Nephron progenitor cell (in vitro differentiated cells): ENCODE results near the gene CAMTA2.

ENCODE experiments used
- DNase-seq: peaks from one replicate; pipeline ENCODE4 v3.0.0; 2021
- H3K27ac Mint-ChIP-seq: 2 replicates; pipeline ENCODE4 v1.8.0; 2021; ENCODE audit warnings: mild to moderate bottlenecking, moderate library complexity, mixed read lengths
- H3K27me3 Mint-ChIP-seq: 2 replicates; pipeline ENCODE4 v1.8.0; 2021; ENCODE audit warnings: mild to moderate bottlenecking, low read depth, mixed read lengths; ENCODE audit not compliant: poor library complexity
- H3K36me3 Mint-ChIP-seq: 2 replicates; pipeline ENCODE4 v1.8.0; 2021; ENCODE audit warnings: low read depth, mixed read lengths
- H3K4me1 Mint-ChIP-seq: 2 replicates; pipeline ENCODE4 v1.8.0; 2021; ENCODE audit warnings: mixed read lengths
- H3K4me3 Mint-ChIP-seq: 2 replicates; pipeline ENCODE4 v1.8.0; 2021; ENCODE audit warnings: mild to moderate bottlenecking, moderate library complexity, mixed read lengths
- H3K9me3 Mint-ChIP-seq: 2 replicates; pipeline ENCODE4 v1.8.0; 2021; ENCODE audit warnings: mild to moderate bottlenecking, moderate library complexity, mixed read lengths
- TF ChIP-seq, protein P1 (sequence below): fragments of 200-600 bp; sonication (generic); IDR thresholded peaks from 2 replicates; pipeline ENCODE4 v1.5.0; 2021; ENCODE audit warnings: antibody characterized with exemption

CAMTA2 gene

DNA sequence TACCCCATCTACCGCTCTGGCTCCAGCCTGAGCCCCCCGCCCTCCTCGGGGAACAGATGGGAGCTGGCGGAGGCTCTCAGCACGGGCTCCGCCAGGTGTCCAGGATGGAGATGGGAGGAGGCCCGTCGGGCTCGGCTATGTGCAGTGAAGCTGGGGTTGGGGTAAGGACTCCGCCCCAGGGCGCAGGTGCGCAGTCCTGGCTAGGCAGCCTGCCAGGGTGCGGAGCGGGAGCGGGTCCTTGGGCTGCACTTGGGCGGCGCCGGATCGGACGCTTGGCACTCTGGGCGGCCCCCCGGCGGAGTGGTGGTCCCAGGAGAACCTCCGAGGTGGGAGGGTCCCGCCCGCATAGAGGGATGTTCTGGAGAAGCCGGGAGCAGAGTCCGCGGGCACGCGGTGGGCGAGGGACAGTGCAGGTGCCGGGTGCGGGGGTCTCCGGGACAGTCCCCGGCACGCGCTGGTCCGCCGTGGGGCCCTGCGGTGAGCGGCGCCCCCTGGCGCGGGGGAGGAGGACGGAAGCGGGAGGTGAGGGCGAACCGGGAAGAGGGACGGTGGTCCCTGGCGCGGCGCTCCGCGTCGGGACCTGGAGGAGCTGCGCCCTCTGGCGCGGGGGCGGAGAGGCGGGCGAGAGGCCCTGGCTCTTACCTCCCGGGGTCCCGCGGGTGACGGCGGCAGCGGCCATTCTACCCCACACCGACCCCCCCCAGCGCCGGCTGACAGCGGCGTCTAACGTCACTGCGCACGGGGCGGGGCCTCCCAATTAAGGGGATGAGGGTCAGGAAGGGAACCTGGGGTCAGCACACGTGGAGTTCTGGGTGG, at the start of gene CAMTA2:
TSS of gene CAMTA2 (minus strand) at position 725 of the 816 bp plus-strand sequence. CDS start 1,453 bp downstream, outside the sequence.
- TF ChIP-seq, protein P1, sequence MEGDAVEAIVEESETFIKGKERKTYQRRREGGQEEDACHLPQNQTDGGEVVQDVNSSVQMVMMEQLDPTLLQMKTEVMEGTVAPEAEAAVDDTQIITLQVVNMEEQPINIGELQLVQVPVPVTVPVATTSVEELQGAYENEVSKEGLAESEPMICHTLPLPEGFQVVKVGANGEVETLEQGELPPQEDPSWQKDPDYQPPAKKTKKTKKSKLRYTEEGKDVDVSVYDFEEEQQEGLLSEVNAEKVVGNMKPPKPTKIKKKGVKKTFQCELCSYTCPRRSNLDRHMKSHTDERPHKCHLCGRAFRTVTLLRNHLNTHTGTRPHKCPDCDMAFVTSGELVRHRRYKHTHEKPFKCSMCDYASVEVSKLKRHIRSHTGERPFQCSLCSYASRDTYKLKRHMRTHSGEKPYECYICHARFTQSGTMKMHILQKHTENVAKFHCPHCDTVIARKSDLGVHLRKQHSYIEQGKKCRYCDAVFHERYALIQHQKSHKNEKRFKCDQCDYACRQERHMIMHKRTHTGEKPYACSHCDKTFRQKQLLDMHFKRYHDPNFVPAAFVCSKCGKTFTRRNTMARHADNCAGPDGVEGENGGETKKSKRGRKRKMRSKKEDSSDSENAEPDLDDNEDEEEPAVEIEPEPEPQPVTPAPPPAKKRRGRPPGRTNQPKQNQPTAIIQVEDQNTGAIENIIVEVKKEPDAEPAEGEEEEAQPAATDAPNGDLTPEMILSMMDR, result peak; percentile 64
- Mint-ChIP-seq H3K27ac (no peak within 1 kb of the TSS), H3K4me3 (peak within 1 kb of the TSS; percentile 82)

DNA sequence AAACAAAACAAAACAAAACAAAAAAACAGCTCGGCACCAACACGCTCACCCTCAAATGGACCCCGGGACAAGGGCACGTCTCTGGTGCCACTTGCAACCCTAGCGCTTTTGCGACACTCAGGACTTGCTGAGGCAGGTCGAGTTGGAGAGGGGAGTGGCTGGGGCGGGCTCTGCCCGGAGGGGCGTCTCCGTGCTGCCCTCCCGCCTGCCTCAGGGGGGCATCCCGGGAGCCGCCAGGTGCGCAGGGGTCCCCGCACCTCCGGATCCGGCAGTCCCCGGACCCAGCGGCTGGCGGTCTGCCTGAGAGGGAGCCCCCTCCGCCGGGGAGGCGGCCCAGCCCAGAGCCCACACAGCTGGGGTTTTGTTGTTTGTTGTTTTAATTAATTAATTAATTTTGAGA, 47.8 kb upstream of the CAMTA2 start, which contains the start of gene SLC52A1:
TSS of gene SLC52A1 (minus strand) at position 112 of the 400 bp plus-strand sequence. CDS start 820 bp downstream, outside the sequence.
- no peaks in the 10 kb centered on the region for H3K36me3 Mint-ChIP-seq
- no peak for DNase-seq
- peaks cover 6% of the 10 kb centered on the region for H3K9me3 Mint-ChIP-seq
- no peak within 1 kb of the TSS for H3K27ac Mint-ChIP-seq
- peak within 1 kb of the TSS; percentile 5 for H3K4me3 Mint-ChIP-seq
- TF ChIP-seq, protein P1, result no peak
- H3K4me1 Mint-ChIP-seq, result peaks cover 5% of the 10 kb centered on the region
- peaks cover 69% of the 10 kb centered on the region for H3K27me3 Mint-ChIP-seq

More for the DNA sequence above, at the start of gene CAMTA2:
- H3K36me3 Mint-ChIP-seq, result peaks cover 9% of the 10 kb centered on the region
- DNase-seq, result peak; percentile 90
- H3K4me1 Mint-ChIP-seq, result peaks cover 38% of the 10 kb centered on the region
- peaks cover 10% of the 10 kb centered on the region for H3K27me3 Mint-ChIP-seq
- H3K9me3 Mint-ChIP-seq, result no peaks in the 10 kb centered on the region

GRCh38 chr17:5034651-5035050, 47.2 kb upstream of the CAMTA2 start:
- H3K27ac Mint-ChIP-seq, result no peak overlapping the region
- no peak for DNase-seq
- peaks cover 69% of the 10 kb centered on the region for H3K27me3 Mint-ChIP-seq
- H3K36me3 Mint-ChIP-seq, result no peaks in the 10 kb centered on the region
- TF ChIP-seq, protein P1, result no peak
- peaks cover 5% of the 10 kb centered on the region for H3K4me1 Mint-ChIP-seq
- no peak overlapping the region for H3K4me3 Mint-ChIP-seq
- peaks cover 3% of the 10 kb centered on the region for H3K9me3 Mint-ChIP-seq

DNA sequence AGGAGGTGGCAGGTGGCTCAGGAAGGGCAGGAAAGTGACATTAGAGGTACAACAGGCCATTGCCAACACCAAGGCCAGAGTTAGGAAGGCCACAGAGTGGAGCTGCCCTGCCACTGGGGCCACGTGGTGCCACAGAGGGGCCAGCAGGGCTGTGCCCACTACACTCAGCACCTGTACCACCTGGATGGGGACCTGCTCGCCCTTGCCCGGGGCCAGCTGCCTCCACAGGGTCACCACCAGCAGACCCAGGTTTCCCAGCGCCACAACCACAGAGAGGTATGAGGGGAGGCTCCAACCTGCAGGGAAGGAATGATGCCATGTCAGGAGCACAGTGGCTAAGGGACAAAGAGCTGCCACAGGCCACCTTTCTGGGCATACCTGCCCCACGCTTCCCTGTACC, 46.6 kb upstream of the CAMTA2 start:
- no peak overlapping the region for H3K27ac Mint-ChIP-seq
- no peak for DNase-seq
- no peaks in the 10 kb centered on the region for H3K36me3 Mint-ChIP-seq
- H3K9me3 Mint-ChIP-seq, result peaks cover 5% of the 10 kb centered on the region
- TF ChIP-seq, protein P1, result no peak
- peaks cover 72% of the 10 kb centered on the region for H3K27me3 Mint-ChIP-seq
- H3K4me1 Mint-ChIP-seq, result peaks cover 5% of the 10 kb centered on the region
- H3K4me3 Mint-ChIP-seq, result no peak overlapping the region

GRCh38 chr17:5033352-5034015, 46.0 kb upstream of the CAMTA2 start:
- Mint-ChIP-seq H3K27me3 (peaks cover 75% of the 10 kb centered on the region), H3K36me3 (no peaks in the 10 kb centered on the region), H3K4me3 (no peak overlapping the region)

More at GRCh38 chr17:5033352-5034015, 46.0 kb upstream of the CAMTA2 start:
- TF ChIP-seq, protein P1, result peak; percentile 22
- peaks cover 5% of the 10 kb centered on the region for H3K9me3 Mint-ChIP-seq
- H3K27ac Mint-ChIP-seq, result no peak overlapping the region
- peaks cover 5% of the 10 kb centered on the region for H3K4me1 Mint-ChIP-seq
- DNase-seq, result peak; percentile 18
